Ishikawa (cell line): Measurements from ENCODE around the gene DPYSL5.

Experiments used
- CEBPB ChIP-seq: IDR thresholded peaks from 2 replicates; pipeline ENCODE4 v1.6.1; 2012
- CREB1 ChIP-seq: IDR thresholded peaks from 2 replicates; pipeline ENCODE4 v1.6.1; 2012; ENCODE audit warnings: low read depth
- EGR1 ChIP-seq: IDR thresholded peaks from 2 replicates; pipeline ENCODE4 v1.6.1; 2012
- EP300 ChIP-seq: IDR thresholded peaks from 2 replicates; pipeline ENCODE4 v1.6.1; 2012; ENCODE audit warnings: borderline replicate concordance
- FOXM1 ChIP-seq: IDR thresholded peaks from 2 replicates; pipeline ENCODE4 v1.6.1; 2012; ENCODE audit warnings: low read depth, borderline replicate concordance
- MAX ChIP-seq: IDR thresholded peaks from 2 replicates; pipeline ENCODE4 v1.6.1; 2012
- NFIC ChIP-seq: IDR thresholded peaks from 2 replicates; pipeline ENCODE4 v1.6.1; 2012
- RAD21 ChIP-seq: IDR thresholded peaks from 2 replicates; pipeline ENCODE4 v1.6.1; 2012; ENCODE audit warnings: low read depth
- TAF1 ChIP-seq: IDR thresholded peaks from 2 replicates; pipeline ENCODE4 v1.6.1; 2012; ENCODE audit warnings: low read depth, mild to moderate bottlenecking
- TCF12 ChIP-seq: IDR thresholded peaks from 2 replicates; pipeline ENCODE4 v1.6.1; 2012; ENCODE audit warnings: low read depth
- TEAD4 ChIP-seq: IDR thresholded peaks from 2 replicates; pipeline ENCODE4 v1.6.1; 2012
- YY1 ChIP-seq: IDR thresholded peaks from 2 replicates; pipeline ENCODE4 v1.6.1; 2012; ENCODE audit warnings: low read depth
- ZBTB7A ChIP-seq: IDR thresholded peaks from 2 replicates; pipeline ENCODE4 v1.6.1; 2012; ENCODE audit warnings: low read depth
- TF ChIP-seq, protein P1 (sequence below): IDR thresholded peaks from 2 replicates; pipeline ENCODE4 v1.6.1; 2012; ENCODE audit warnings: low read depth, mild to moderate bottlenecking
- TF ChIP-seq, protein P2 (sequence below): IDR thresholded peaks from 2 replicates; pipeline ENCODE4 v1.6.1; 2012

The DPYSL5 gene

DNA sequence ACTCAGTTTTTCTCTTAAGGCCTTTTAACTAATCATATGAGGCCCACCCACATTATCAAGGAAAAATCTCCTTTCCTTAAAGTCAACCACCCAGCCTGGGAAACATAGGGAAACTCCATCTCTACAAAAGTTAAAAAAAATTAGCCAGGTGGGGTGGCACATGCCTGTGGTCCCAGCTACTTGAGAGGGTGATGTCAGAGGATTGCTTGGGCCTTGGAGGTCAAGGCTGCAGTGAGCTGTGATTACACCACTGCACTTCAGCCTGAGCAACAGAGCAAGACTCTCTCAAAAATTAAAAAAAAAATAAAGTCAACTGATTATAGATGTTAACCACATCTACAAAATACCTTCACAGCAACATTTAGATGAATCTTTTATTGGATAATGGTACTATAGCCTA, 5.8 kb downstream of the DPYSL5 start:
- TF ChIP-seq YY1 (no peak), FOXM1 (no peak), ZBTB7A (no peak), TAF1 (no peak), MAX (no peak), EP300 (no peak), NFIC (no peak), CREB1 (no peak), TEAD4 (no peak), RAD21 (no peak), CEBPB (no peak), EGR1 (no peak)
- TF ChIP-seq, protein P1, sequence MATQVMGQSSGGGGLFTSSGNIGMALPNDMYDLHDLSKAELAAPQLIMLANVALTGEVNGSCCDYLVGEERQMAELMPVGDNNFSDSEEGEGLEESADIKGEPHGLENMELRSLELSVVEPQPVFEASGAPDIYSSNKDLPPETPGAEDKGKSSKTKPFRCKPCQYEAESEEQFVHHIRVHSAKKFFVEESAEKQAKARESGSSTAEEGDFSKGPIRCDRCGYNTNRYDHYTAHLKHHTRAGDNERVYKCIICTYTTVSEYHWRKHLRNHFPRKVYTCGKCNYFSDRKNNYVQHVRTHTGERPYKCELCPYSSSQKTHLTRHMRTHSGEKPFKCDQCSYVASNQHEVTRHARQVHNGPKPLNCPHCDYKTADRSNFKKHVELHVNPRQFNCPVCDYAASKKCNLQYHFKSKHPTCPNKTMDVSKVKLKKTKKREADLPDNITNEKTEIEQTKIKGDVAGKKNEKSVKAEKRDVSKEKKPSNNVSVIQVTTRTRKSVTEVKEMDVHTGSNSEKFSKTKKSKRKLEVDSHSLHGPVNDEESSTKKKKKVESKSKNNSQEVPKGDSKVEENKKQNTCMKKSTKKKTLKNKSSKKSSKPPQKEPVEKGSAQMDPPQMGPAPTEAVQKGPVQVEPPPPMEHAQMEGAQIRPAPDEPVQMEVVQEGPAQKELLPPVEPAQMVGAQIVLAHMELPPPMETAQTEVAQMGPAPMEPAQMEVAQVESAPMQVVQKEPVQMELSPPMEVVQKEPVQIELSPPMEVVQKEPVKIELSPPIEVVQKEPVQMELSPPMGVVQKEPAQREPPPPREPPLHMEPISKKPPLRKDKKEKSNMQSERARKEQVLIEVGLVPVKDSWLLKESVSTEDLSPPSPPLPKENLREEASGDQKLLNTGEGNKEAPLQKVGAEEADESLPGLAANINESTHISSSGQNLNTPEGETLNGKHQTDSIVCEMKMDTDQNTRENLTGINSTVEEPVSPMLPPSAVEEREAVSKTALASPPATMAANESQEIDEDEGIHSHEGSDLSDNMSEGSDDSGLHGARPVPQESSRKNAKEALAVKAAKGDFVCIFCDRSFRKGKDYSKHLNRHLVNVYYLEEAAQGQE, result no peak
- TF ChIP-seq, protein P2, sequence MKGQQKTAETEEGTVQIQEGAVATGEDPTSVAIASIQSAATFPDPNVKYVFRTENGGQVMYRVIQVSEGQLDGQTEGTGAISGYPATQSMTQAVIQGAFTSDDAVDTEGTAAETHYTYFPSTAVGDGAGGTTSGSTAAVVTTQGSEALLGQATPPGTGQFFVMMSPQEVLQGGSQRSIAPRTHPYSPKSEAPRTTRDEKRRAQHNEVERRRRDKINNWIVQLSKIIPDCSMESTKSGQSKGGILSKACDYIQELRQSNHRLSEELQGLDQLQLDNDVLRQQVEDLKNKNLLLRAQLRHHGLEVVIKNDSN, result no peak

- TF ChIP-seq CREB1 (no peak), RAD21 (no peak)
- TF ChIP-seq, protein P2, result no peak
These were observed 6.4 kb downstream of the DPYSL5 start for GRCh38 chr2:26854283-26854827.

DNA sequence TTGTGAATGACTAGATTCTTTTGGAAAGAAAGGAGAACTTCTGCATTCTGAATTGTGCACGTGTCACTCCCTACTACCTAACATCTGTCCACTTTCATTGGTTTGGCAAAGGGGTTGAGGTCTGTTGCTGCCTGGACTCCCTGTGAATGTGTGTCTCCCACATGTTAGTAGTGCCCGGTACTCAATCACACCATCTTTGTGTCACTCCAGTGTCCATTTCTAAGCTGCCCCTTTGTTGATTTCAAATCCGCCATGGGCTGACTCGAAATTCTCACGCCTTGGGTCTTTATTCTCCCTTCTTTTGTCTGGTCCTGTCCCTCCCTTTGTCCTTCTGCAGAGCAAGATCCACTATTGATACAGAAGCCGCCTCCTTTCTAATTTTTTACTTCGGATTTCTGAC, 7.5 kb downstream of the DPYSL5 start:
- TF ChIP-seq NFIC (no peak), EGR1 (no peak), TEAD4 (no peak), TAF1 (no peak), FOXM1 (no peak), CEBPB (no peak), ZBTB7A (no peak), TCF12 (no peak), EP300 (no peak), RAD21 (no peak), YY1 (no peak), CREB1 (no peak), MAX (no peak)
- TF ChIP-seq, protein P2, result no peak
- TF ChIP-seq, protein P1, result no peak

- TF ChIP-seq MAX, result no peak
These were observed 11.7 kb downstream of the DPYSL5 start for GRCh38 chr2:26859622-26860021.

DNA sequence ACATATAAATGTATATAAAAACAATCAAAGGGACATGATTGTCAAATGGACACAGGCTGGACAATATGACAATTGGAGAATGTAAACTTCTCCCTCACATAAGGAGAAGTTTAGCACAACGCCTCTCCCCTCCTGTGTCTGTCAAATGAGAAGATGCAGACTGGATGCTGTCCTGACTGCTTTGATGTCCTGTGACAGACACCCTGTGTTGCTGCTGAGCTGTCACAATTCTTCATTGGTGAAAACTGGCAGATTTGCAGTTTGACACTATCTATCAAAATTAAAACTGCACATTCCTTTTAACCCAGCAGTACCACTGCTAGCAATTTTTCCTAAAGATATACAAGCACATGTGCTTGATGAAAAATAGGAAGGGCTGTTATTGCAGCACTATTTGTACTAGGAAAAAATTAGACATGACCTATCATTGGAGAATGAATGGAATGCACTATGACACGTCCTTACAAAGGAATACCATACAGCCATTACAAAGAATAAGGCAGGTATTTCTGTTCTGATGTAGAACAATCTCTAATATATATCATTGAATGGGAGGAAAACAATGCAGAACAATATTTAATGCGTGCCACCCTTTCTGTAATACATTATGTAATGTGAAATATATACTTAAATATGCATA, 12.4 kb downstream of the DPYSL5 start:
- no peak for TF ChIP-seq RAD21
- TF ChIP-seq, protein P1, result no peak
- TF ChIP-seq NFIC, result no peak
- TF ChIP-seq ZBTB7A, result no peak
- TF ChIP-seq CEBPB, result no peak
- no peak for TF ChIP-seq CREB1
- no peak for TF ChIP-seq YY1
- no peak for TF ChIP-seq TCF12
- TF ChIP-seq MAX, result no peak
- TF ChIP-seq EGR1, result no peak
- no peak for TF ChIP-seq EP300
- no peak for TF ChIP-seq TEAD4
- TF ChIP-seq, protein P2, result no peak
- no peak for TF ChIP-seq FOXM1
- TF ChIP-seq TAF1, result no peak
